ENCODE data around the gene NTM. TPM values are rescaled to one million over a fixed set of nuclear protein-coding genes. Genes with fewer than 3 reads are reported as not detected.

Gene NTM
- total RNA-seq, 2 donors from 2014 or later, result 1.7 to 3.6 TPM

- 96% methylated on average over 1 of the region's 1 CpG; no CpG with 5 or more reads in 1 of the 2 experiments for WGBS, 2 experiments (ENCODE audit: insufficient coverage in 1 of 2, insufficient read length in 1 of 2)
- H3K9me3 Mint-ChIP-seq, result no peaks in the 10 kb centered on the region
- peaks cover 2% of the 10 kb centered on the region for H3K27me3 Mint-ChIP-seq (ENCODE audit: insufficient read depth)
These were observed 8.5 kb downstream of the NTM start for GRCh38 chr11:131378931-131379330.

GRCh38 chr11:131385763-131386390, 15.5 kb downstream of the NTM start:
- Histone ChIP-seq H3K9ac (ENCODE audit: extremely low read depth, low read length, poor library complexity, severe bottlenecking) (no peak overlapping the region), H3K4me1 (ENCODE audit: control insufficient read depth, insufficient read depth, low read length) (no peaks in the 10 kb centered on the region), H3K27me3 (ENCODE audit: control insufficient read depth, insufficient read depth, low read length, poor library complexity, severe bottlenecking) (no peaks in the 10 kb centered on the region), H3K4me3 (ENCODE audit: low read length) (no peak overlapping the region), H3K27ac (ENCODE audit: low read depth, low read length) (no peak overlapping the region), H3K9me3 (ENCODE audit: control insufficient read depth, low read length) (no peaks in the 10 kb centered on the region), H3K36me3 (ENCODE audit: control insufficient read depth, insufficient read depth, low read length) (no peaks in the 10 kb centered on the region)
- no peak for DNase-seq
- H3K9me3 Mint-ChIP-seq, result no peaks in the 10 kb centered on the region
- TF ChIP-seq, protein P1, sequence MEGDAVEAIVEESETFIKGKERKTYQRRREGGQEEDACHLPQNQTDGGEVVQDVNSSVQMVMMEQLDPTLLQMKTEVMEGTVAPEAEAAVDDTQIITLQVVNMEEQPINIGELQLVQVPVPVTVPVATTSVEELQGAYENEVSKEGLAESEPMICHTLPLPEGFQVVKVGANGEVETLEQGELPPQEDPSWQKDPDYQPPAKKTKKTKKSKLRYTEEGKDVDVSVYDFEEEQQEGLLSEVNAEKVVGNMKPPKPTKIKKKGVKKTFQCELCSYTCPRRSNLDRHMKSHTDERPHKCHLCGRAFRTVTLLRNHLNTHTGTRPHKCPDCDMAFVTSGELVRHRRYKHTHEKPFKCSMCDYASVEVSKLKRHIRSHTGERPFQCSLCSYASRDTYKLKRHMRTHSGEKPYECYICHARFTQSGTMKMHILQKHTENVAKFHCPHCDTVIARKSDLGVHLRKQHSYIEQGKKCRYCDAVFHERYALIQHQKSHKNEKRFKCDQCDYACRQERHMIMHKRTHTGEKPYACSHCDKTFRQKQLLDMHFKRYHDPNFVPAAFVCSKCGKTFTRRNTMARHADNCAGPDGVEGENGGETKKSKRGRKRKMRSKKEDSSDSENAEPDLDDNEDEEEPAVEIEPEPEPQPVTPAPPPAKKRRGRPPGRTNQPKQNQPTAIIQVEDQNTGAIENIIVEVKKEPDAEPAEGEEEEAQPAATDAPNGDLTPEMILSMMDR (conservative IDR thresholded peaks at IDR 0.05), result no peak
- H3K4me3 Mint-ChIP-seq, result no peak overlapping the region
- no peak overlapping the region for H3K27ac Mint-ChIP-seq
- 84 to 90% methylated on average over 2 to 4 of the region's 4 CpGs for WGBS, 2 experiments (ENCODE audit: insufficient coverage in 1 of 2, insufficient read length in 1 of 2)
- peaks cover 4% of the 10 kb centered on the region for H3K4me1 Mint-ChIP-seq
- H3K36me3 Mint-ChIP-seq (ENCODE audit: low read depth), result no peaks in the 10 kb centered on the region
- H3K27me3 Mint-ChIP-seq (ENCODE audit: insufficient read depth), result peaks cover 2% of the 10 kb centered on the region

More at GRCh38 chr11:131378931-131379330, 8.5 kb downstream of the NTM start:
- Histone ChIP-seq H3K9me3 (ENCODE audit: control insufficient read depth, low read length) (no peaks in the 10 kb centered on the region), H3K9ac (ENCODE audit: extremely low read depth, low read length, poor library complexity, severe bottlenecking) (no peak overlapping the region), H3K36me3 (ENCODE audit: control insufficient read depth, insufficient read depth, low read length) (no peaks in the 10 kb centered on the region), H3K27me3 (ENCODE audit: control insufficient read depth, insufficient read depth, low read length, poor library complexity, severe bottlenecking) (no peaks in the 10 kb centered on the region), H3K4me3 (ENCODE audit: low read length) (no peak overlapping the region), H3K27ac (ENCODE audit: low read depth, low read length) (no peak overlapping the region), H3K4me1 (ENCODE audit: control insufficient read depth, insufficient read depth, low read length) (peaks cover 1% of the 10 kb centered on the region)
- Mint-ChIP-seq H3K4me1 (peaks cover 28% of the 10 kb centered on the region), H3K4me3 (no peak overlapping the region), H3K36me3 (ENCODE audit: low read depth) (no peaks in the 10 kb centered on the region), H3K27ac (no peak overlapping the region)
- DNase-seq, result no peak
- TF ChIP-seq, protein P1 (conservative IDR thresholded peaks at IDR 0.05), result no peak

DNA sequence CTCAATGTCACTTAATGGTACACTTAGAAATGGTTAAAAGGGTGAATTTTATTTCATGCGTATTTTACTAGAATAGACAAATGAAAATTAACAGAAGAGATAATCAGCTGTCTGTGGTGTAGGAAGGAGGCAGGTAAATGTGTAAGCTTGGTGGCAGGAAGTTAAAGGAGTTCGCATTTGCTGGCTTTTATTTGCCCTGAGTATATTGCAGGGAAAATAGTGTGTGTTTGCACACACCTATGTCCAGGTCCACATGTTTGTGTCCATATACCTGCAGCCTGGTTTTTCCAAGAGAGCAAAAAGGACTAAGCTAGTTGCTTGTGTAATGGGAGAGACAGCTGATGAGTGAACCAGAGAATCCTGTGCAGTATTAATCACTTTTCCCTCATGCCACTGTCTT, 16.0 kb downstream of the NTM start:
- Histone ChIP-seq H3K27ac (ENCODE audit: low read depth, low read length) (no peak overlapping the region), H3K4me1 (ENCODE audit: control insufficient read depth, insufficient read depth, low read length) (no peaks in the 10 kb centered on the region), H3K36me3 (ENCODE audit: control insufficient read depth, insufficient read depth, low read length) (no peaks in the 10 kb centered on the region), H3K9ac (ENCODE audit: extremely low read depth, low read length, poor library complexity, severe bottlenecking) (no peak overlapping the region), H3K27me3 (ENCODE audit: control insufficient read depth, insufficient read depth, low read length, poor library complexity, severe bottlenecking) (no peaks in the 10 kb centered on the region), H3K9me3 (ENCODE audit: control insufficient read depth, low read length) (no peaks in the 10 kb centered on the region), H3K4me3 (ENCODE audit: low read length) (no peak overlapping the region)
- H3K27ac Mint-ChIP-seq, result no peak overlapping the region
- H3K4me1 Mint-ChIP-seq, result peaks cover 4% of the 10 kb centered on the region
- peaks cover 2% of the 10 kb centered on the region for H3K27me3 Mint-ChIP-seq (ENCODE audit: insufficient read depth)
- H3K36me3 Mint-ChIP-seq (ENCODE audit: low read depth), result no peaks in the 10 kb centered on the region
- no peak overlapping the region for H3K4me3 Mint-ChIP-seq
- no peaks in the 10 kb centered on the region for H3K9me3 Mint-ChIP-seq
- TF ChIP-seq, protein P1 (conservative IDR thresholded peaks at IDR 0.05), result no peak
- WGBS, 2 experiments (ENCODE audit: insufficient coverage in 1 of 2, insufficient read length in 1 of 2), result 88 to 100% methylated on average over 1 to 2 of the region's 2 CpGs
- DNase-seq, result no peak
